ENCODE measurements around the gene SLC43A2.

GRCh38 chr17:1576500-1576899 is 52.1 kb downstream of the SLC43A2 start:
- TF ChIP-seq CTCF (IDR thresholded peaks at IDR 0.05) (no peak), POLR2A (IDR thresholded peaks at IDR 0.05) (no peak)
